CD4-positive, alpha-beta T cell treated with Interferon alpha-2 for 1 hour (primary cell): ENCODE measurements around the gene FRMD4A.

Experiments
- DNase-seq, 2 donors: peaks; one replicate each; pipeline ENCODE4 v3.0.0-alpha.2; 2020 to 2022

The FRMD4A gene

DNA sequence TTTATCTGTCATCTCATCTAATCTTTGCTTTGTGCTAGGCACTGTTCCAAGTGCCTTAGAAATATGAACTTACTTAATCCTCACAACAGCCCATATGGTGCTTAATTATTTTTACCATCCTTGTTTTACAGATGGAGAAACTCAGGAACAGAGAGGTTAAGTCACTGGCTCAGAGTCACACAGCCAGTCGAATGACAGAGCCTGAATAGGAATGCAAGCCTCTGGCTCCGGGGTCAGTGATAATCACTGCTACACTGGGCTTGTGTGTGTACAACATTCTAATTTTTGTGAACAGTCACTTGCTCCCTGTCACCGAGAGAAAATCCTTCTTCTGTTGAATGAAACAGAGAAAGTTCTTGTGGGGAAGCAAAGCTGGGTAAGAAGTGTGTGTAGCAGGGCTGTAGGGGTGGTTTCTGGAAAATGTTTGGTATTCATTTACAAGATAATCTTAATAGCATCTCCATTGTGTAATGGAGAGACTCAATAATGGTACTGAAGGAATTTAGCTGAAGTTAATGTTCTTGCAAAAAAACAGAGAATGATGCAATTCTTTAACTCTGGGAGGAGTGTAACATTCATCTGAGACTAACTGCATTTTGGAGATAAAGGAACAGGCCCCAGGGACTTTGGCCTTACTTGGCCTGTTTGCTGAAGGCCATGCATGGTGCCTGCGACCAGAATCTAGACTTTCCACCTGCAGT lies 290.6 kb downstream of the FRMD4A start:
- no peak for DNase-seq

DNA sequence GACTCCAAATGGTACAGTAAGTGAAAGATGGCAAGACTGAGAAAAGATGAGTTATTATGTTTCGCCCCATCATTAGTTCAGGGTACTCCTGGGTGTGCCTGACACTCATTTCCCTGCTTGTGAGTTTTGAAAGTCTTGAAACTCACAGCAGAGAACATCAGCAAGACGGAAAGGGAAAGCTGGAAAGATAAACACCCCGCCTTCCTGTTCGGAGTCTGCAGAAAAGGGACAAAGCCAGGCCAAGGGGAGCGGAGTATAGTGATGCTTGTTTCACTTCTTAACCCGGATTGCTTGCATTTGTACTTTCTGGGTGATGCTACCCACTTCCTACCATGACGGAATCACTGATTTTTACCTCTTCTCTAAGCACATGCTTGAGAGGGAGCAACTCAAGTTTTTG lies 294.5 kb downstream of the FRMD4A start:
- DNase-seq: no peak

DNA sequence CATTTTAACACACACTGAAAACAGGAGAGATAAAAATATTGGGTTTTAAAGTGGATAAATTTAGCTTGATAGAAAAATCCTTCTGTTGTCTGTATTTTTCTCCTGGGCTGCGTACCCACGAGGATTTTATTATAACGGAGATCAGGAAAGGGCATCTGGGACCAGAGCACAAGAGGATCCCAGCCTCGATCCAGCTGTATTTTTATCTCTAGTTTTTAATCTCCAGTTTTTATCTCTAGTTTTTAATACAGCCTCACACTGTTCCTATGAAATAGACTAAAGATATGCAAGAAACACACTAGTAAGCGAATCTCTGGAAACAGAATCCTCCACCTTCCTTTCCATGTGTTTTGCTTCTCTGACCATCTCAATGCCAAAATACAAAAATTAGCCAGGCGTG lies 295.2 kb downstream of the FRMD4A start:
- DNase-seq: no peak

DNA sequence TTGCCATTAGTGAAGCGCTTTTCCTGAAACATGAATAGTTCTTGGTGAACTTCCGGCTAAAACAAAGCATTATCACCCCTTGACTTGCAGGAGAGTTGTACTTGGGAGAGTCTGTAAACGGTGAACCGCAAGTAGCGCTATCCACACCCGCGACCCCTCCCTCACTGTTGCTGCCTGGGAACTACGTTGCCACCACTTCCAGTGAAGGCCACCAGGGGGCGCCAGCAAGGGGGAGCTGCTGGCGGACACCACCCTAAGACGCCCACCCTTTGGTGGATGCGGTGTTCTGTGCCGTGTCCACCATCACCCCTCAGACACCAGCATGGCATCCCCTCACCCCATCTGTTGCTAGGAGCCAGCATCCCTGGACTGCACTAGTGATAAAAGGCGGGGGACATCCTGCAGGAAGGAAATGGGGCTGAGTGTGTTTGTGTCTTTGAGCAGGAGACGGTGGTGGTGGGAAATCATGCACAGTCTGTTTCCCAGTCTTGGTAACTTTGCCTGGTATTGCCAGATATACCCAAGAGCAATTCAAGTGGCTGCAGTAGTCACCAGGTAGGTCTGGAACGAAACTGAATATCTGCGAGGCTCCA lies 298.2 kb downstream of the FRMD4A start:
- DNase-seq: peak; percentile 12 to 26

DNA sequence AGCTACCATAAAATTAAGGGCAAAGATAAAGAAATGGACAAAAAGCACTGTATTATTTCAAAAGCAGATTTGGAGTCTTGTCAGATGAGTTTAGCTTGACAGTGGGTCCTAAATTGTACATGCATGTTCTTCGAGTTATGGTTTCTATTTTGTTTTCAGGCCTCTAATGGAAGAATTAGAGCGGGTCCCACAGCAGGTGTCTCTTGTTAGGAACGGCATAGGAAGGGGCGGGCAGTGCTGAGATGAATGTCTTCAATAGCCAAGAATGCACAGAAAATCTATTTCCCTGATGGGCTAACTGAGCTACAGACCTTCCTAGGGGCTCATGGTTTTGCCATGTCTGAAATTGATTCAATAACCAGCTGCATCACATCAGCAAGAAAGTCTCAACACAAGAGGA lies 304.4 kb downstream of the FRMD4A start:
- DNase-seq: no peak

DNA sequence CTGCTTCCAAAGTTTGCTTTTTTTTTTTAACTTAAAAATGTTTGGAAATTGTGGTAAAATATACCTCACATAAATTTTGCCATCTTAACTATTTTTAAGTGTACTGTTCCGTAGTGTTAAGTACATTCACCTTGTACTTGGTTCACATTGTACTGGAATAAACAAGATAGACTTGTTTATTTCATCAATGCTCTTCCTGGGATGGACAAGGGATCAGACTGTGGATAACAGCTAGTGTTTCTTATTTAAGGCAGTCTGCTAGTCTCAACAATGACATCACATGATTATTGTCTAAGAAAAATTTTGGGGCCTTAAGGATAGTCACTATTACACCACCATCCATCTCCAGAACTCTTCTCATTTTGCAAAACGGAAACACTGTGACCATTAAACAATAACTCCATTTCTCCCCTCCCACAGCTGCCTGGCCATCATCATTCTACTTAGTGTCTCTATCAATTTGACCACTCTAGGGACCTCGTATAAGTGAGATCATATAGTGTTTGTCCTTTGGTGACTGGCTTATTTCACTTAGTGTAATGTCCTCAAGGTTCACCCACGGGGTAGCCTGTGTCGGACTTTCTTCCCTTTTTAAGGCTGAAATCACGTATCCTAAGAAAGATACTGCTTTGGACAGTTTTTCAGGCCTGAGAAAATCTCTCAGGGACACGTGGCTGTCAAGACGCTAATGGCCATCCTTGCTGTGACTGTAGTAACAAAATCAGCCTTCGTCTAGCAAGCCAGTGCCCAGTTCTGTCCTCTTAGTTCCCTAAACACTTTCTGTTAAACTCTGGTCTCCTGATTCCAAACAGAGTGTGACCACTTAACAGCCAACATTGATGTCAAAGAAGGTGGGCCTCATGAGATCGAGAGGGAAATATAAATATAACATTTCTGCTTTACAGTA lies 305.2 kb downstream of the FRMD4A start:
- DNase-seq: no peak

DNA sequence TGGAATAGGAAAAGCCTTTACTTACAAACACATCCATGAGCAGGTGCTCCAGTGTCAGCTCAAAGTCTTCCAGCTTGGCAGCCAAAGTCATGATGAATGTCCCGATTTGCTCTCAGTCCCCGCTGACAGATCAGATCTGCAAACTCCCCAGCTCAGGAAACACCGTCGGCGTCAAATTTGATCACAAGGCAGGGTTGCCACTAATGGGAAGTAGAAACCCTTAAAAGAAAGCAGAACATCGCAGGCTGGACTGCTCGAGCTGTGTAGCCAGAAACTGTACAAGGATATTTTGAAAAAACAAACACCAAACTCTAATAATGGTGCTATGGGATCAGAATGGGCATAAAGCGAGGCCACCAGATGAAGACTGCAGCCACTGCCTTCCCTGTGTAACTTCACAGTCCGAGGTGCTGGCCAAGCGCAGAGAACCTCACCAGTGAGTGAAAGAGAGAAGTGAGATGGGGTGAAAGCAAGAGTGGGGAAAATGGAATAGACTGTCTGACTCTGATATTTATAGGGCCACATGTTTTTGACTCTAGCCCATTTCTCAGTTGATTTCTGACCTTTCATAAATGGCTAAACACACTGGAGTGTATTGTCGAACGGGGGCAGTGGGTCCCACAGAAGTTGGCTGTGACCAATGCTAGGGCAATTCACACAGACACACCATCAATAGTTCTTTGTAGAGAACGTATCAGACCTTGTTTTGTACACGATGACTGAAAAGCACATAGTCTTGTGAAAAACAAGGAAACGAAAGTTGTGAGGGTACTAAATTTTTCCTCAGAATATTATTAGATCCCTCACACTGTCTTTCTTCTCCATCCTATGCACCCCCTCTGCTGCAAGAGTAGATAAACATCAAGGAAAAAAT lies 306.2 kb downstream of the FRMD4A start:
- no peak for DNase-seq

DNA sequence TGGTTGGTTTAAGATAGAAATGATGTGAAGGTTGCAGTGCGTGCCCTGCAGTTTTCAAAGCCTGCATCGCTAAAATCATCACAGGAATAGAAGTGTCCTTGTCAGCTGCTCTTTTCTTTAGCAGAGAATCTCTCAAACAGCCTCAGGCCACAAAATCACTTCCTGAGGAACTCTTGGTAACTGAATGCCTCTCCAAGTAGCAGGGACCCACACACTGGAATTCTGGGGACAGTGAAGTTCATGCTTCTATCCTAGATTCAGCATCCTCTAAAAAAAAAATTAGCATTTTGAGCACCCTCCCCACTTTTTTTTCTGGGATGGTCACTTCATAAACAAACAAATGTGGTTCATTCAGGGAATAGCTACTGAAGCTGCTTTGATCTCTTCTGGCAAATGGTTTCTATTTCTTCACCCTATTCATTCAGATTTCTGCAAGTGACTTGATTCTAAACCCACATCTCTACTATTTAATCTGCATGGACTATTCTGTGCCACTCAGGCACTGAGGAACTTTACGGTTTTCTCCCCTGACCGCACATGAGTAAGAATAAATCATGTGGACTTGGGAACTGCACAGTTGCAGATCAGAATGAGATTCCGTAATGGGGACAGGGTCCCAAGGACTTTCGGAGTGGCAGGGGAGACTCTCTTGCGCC lies 306.9 kb downstream of the FRMD4A start:
- DNase-seq: no peak

DNA sequence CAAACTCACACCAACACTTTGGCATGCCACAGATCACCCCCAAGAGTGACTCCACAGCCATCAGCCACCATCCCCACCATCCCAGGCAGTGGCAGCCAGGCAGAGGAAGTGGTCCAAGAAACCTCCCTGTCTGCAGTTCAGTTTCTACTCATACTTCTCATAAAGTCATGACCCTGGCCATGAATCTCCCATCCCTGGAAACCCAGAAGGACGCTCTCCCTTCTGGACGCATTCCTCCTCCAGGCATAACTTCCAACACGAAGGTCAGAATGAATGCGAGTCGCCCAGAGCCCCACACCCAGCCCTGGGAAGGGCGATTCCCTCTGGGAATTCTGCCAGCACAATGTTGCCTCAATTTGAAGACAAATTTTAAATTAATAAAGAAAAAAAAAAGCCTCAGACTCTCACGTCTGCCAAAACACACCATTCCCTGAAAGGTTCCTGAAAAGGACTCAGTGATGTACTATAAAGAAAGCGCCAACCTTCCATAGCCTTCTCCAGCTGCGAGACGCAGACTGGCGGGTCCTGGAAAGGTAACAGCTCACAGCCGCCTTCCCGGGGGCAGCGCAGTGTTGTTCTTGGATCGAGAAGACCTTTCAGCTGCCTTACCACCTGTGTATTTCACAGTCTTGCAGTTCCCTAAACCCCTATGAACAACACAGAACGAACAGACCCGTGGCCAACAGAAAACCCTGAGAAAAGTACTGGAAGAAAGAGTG lies 307.6 kb downstream of the FRMD4A start:
- DNase-seq: no peak

DNA sequence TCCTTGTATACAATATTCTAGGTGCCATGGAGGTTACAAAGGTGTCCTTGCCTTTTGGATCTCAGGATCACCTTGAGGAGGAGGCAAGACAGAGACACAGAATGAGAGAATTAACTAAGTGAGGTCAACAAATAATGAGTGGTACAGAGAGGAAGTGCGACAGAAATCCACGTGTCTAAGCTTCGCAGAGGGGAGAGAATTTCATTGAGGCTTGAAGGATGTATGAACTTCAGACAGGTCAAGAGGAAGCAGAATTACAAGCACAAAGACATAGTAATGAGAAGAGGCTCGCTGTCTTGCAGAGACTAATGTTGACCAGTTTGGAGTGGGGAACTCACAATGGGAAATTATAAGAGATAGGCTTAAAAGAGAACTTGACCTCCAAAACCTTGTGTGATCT lies 308.7 kb downstream of the FRMD4A start:
- no peak for DNase-seq

DNA sequence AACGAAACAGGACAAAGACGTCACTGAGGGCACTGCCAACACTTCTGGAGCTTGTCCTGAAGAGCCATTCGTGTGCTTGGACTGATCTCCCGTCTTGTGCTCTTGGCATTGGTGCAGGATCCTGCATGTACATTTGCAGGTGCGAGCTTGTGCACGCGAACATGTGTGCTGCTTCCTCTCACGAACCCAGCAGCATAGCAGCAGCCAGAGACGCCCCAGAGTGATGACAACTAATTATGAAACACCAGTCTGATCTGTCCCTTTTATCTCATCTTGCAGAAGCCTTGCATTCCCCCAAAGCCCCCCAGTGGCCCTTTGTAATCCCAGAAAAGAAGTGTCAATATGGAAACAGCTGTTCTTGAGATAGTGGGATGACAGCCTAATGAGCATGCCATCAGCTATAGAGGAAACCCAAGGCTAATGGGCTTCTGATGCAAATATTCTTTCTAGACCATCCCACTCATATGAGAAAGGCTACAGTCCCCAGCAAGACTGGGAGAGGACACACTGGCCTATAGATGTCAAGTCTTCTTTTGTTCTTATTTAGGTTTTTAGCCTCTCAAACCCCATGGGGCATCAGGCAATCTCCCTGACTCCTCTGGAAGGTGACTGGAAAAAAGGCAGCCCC lies 310.6 kb downstream of the FRMD4A start:
- DNase-seq: no peak

DNA sequence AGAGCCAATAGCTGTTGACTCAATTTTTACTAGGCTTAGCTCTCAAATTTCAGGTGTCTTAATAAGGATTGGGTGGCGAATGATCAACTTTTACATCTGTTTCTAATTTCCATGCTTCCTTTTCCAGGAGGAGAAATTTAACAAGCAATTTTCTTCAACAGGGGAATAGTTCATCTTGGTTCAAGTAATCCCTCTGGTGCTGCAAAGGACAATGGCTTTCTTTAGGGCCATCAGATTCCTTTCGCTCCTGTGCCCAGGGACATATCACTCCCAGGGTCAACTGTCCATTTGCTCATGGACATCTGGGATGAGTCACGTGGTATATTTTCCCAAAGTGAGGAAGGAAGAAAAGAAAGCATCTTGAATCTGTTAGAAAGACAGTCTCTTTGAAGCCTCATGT lies 313.3 kb downstream of the FRMD4A start:
- no peak for DNase-seq

DNA sequence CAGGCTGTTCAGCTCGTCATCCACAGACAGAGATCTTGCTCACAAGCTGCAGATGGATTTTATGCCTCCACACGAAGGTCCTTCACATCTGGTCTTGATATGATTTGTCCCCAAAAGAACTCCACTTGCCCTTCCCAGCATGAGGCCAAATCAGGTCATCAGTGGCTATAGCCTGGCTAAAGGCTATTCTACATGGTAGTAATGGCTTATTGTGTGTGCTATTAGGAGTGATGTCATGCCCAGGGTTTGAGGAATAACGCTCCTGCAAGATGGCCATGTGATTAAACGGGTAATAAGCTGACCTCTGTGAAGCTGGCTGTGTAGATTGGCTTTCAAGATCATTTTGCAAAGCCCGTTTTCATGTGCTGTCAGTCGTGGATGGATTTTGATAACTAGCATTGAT lies 313.8 kb downstream of the FRMD4A start:
- DNase-seq: no peak

DNA sequence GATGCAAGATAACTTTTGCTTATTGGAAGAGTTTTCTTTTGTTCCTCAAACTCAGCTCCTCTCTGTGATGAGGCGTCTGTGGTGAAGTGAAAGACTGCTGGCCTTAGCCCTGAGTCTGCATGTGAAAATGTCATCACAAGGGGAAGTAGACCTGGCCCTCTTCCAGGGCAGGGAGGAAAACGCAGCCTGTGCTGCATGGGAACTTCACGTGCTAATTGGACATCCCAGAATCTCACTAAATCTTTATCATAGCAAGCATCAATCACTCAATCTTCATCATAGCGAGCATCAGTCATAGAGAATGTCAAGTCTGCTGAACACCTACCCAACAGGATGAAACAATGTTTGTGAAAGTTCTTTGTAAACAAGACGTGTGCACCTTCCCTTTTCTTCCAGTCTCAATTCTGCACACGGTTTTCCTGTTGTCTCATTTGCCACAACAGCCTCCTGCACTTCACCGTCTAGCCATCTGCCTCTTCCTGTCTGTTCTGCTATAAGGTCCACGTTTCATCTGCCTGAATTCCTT lies 314.6 kb downstream of the FRMD4A start:
- peak in 1 of 2 donors; percentile 11 for DNase-seq

DNA sequence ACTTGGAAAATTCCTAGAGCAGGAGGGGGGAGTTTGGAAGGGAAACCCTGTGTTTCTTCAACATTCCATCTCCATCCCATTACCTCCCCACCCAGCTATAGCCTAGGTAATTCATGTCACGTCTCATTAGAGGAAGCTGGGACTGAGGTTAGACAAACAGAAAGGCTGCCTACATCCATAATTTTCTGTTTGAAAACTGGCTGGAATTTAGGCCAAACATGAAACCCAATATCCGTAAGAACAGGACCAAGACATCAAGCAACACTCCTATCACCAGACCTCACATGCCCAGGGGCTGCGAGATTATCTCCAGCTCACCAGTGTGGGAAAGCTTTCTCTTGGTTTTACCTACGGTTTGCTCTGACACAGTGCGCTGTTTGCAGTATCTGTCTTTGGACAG lies 316.3 kb downstream of the FRMD4A start:
- no peak for DNase-seq

DNA sequence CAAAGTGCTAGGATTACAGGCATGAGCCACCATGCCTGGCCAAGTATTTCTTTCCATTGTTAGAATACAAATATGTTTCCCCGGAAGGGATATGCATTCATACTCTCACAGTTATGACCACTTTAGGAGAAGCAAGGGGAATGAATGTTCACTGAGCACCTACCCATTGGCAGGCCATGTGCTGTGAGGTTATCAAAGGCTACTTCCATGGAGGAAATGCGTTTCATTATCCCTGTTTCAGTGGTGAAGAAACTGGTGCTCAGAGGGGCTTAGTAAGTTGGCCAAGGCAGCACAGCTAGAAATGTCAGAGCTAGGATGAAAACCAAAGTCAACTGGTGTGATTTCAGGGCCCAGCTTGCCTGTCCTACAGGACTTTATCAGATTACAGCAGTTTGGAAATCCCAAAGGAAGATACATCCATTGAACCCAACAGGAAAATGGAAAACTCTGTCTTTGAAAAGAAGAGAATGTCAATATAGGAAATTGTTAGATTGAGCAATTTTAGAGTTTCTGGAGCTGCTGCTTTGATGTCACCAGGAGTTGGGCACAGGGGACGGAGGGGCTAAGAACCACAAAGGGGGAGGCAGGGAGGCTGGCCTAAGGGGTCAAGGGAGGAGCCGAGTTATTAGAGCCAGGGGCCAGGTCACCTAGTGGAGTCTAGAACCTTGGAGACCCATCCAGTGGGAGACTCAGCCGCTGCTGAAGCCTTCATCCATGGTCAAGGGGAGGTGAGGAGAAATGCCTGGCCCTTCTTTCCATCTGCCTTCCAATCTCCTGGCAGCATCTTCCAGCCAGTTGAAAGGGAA lies 319.8 kb downstream of the FRMD4A start:
- no peak for DNase-seq

DNA sequence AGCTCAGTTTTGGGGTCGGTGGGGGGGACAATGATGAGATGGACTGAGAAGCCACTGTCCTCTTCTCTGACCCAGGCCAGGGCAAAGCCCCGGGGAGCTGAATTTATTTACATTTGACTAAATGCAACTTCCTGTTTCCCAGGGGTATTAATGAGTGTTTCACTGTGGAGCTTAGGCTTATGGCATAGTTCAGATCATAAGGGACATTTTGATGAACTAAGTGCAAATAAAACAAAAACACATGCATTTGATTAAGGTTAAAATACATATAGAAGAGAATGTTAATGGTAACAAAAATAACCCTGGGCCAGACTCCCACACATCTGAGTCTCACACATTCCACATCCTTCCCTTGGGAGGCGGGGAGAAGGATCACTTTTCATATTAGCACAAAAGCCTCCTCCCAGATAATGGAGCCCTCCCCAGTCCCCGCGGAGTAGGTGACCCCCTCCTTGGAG lies 320.6 kb downstream of the FRMD4A start:
- DNase-seq: no peak

DNA sequence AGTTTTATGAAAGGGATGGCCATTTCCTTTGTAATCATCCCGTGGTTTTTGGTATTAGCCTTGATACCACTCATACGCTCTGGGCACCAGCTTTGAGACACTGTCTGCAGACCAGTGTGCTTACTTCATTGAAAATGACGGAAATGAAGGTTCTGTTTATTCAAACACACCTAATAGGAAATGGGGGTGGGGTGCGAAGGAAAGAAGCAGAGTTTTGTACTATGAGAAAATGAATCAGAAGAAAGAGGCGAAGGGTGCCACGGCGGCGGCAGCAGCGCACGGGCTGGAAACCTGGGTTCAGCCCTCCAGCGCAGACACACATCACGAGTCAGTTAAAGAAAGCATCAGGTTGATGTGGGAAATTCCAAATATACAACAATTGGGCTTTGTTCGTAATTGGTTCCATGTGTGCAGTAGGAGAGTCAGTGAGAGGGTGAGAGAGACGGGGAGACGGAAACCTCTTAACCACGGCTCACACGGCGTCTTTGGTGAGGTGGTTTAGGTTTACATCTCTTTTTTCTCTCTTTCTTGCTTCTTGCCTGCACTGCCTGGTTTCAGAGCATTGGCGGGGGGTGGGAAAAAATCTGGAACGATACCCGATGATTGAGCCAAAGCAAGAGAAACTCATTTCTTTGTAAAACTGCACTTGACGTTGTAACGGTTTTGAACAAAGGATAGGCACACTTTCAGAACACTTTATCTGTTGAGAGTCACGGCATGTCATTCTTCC lies 321.2 kb downstream of the FRMD4A start:
- DNase-seq: peak; percentile 50 to 76

DNA sequence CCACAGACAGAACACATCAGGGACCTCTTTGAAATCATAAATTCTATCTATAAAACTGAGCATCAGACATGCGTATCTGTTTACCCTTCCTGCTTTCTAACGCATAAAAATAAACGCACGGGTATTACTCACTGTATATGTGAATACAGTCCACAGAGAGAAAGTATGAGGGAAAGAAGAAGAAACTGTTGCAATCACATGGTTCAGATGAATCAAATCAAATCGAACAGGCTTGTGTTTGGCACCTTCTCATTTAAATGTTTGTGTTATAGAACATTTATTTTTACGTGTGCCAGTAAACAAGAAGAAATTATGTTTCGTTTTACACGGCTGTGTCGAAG lies 322.0 kb downstream of the FRMD4A start:
- DNase-seq: peak in 1 of 2 donors; percentile 19
